GM12872 (cell line): ENCODE results near the gene ADGRB3.

Experiments
- CTCF ChIP-seq: IDR thresholded peaks from 3 replicates; pipeline ENCODE4 v1.5.1; 2011; ENCODE audit warnings: low read depth, mild to moderate bottlenecking, low read length, moderate library complexity; ENCODE audit not compliant: insufficient read depth

ADGRB3 gene

GRCh38 chr6:68704485-68704884 lies 69.4 kb downstream of the ADGRB3 start:
- no peak for TF ChIP-seq CTCF

GRCh38 chr6:68709091-68709490 lies 74.0 kb downstream of the ADGRB3 start:
- TF ChIP-seq CTCF, result no peak

- no peak for TF ChIP-seq CTCF
Measured at GRCh38 chr6:68709882-68710281, 74.8 kb downstream of the ADGRB3 start.

- no peak for TF ChIP-seq CTCF
Measured at GRCh38 chr6:68710496-68710895, 75.4 kb downstream of the ADGRB3 start.

- no peak for TF ChIP-seq CTCF
Measured at GRCh38 chr6:68710916-68711315, 75.8 kb downstream of the ADGRB3 start.

- TF ChIP-seq CTCF, result no peak
Measured at GRCh38 chr6:68711386-68712000, 76.4 kb downstream of the ADGRB3 start.

- TF ChIP-seq CTCF, result no peak
Measured at GRCh38 chr6:68716620-68717019, 81.5 kb downstream of the ADGRB3 start.
